NCI-H510A (cell line): ENCODE data around the gene TM4SF1.
"Not testable (repeated sequence)": the region's sequence is repeated elsewhere in the genome, so short reads cannot be mapped to it uniquely, and the experiment has no call there.

Source experiments
- DNase-seq: peaks from one replicate; lab custom pipeline; 2025; lab: John Stamatoyannopoulos, UW

The TM4SF1 gene

GRCh38 chr3:149343951-149344350, 33.5 kb downstream of the TM4SF1 start:
- DNase-seq = no peak

- no peak for DNase-seq
Measured at GRCh38 chr3:149342413-149343380, 34.8 kb downstream of the TM4SF1 start.

GRCh38 chr3:149340310-149340933, 37.0 kb downstream of the TM4SF1 start:
- DNase-seq = no peak

GRCh38 chr3:149339931-149340309, 37.5 kb downstream of the TM4SF1 start:
- DNase-seq = peak; percentile 23

- not testable (repeated sequence) for DNase-seq
Measured at GRCh38 chr3:149337486-149337885, 40.0 kb downstream of the TM4SF1 start.

GRCh38 chr3:149336925-149337324, 40.5 kb downstream of the TM4SF1 start:
- DNase-seq = no peak

GRCh38 chr3:149333176-149333859, 44.1 kb downstream of the TM4SF1 start, which contains the start of gene TM4SF18:
Gene TM4SF18, minus strand, starts transcription at chr3:149333636. Its CDS starts 254 bp downstream, at chr3:149333382.
- DNase-seq = no peak

- no peak for DNase-seq
Measured at GRCh38 chr3:149332771-149333170, 44.7 kb downstream of the TM4SF1 start.

- no peak for DNase-seq
Measured at GRCh38 chr3:149332227-149332765, 45.2 kb downstream of the TM4SF1 start.

GRCh38 chr3:149331396-149331795, 46.1 kb downstream of the TM4SF1 start:
- DNase-seq = no peak

GRCh38 chr3:149330609-149331331, 46.7 kb downstream of the TM4SF1 start:
- no peak for DNase-seq

GRCh38 chr3:149327156-149327555, 50.3 kb downstream of the TM4SF1 start:
- no peak for DNase-seq

- DNase-seq = no peak
Measured at GRCh38 chr3:149325581-149325980, 51.9 kb downstream of the TM4SF1 start.

- DNase-seq = no peak
Measured at GRCh38 chr3:149324332-149324731, 53.1 kb downstream of the TM4SF1 start.

GRCh38 chr3:149321640-149322039, 55.8 kb downstream of the TM4SF1 start:
- no peak for DNase-seq

GRCh38 chr3:149321136-149321535, 56.3 kb downstream of the TM4SF1 start:
- DNase-seq = no peak

GRCh38 chr3:149319750-149320149, 57.7 kb downstream of the TM4SF1 start:
- DNase-seq = no peak
